ENCODE results near the gene CHD1.
"Not testable (repeated sequence)": the region's sequence is repeated elsewhere in the genome, so short reads cannot be mapped to it uniquely, and the experiment has no call there.

CHD1 gene

GRCh38 chr5:98928873-98929709 is at the start of gene CHD1:
TSS of gene CHD1 (minus strand) at chr5:98929007. CDS start at chr5:98926386, 2,621 bp downstream.
- peak; percentile 96 for DNase-seq (ENCODE audit: low spot score)

- DNase-seq (ENCODE audit: low spot score): no peak
Observed at GRCh38 chr5:98978528-98978927, 49.7 kb upstream of the CHD1 start.

GRCh38 chr5:98977723-98978122 is 48.9 kb upstream of the CHD1 start:
- no peak for DNase-seq (ENCODE audit: low spot score)

DNA sequence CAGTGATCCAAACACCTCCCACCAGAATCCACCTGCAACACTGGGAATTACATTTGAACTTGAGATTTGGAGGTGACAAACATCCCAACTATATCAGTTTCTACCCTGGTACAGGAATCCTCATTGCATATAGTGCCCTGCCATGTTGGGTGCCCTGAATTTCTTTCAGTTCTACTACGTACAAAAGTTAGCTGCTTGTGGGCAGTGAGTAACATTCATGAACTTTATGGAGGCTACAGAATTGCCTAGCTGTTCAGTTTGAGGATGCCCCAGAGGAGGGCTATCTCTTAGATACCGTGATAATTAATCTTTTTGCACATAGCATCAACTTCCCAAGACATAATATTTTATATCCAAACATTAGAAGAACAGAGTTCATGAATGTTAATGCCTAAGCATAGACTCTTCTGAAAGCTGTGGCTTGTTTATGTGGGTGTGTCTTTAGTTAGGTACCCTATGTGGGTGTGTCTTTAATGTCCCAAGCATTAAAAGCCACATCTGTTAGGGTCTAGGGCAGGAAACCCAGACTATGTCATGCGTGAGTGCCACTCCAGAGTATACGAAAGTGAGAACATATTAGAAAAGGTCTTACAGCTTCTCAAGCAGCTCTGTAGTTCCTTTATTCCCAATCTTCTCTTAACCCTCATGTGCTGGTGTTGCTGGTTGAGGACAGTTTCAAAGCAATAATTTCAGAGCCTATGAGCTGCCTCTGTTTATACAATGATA is 47.0 kb upstream of the CHD1 start:
- no peak for DNase-seq (ENCODE audit: low spot score)

- no peak for DNase-seq (ENCODE audit: low spot score)
Observed at GRCh38 chr5:98975223-98975622, 46.4 kb upstream of the CHD1 start.

- no peak for DNase-seq (ENCODE audit: low spot score)
Observed at GRCh38 chr5:98969400-98969799, 40.6 kb upstream of the CHD1 start.

- DNase-seq (ENCODE audit: low spot score): no peak
Observed at GRCh38 chr5:98968056-98968564, 39.3 kb upstream of the CHD1 start.

GRCh38 chr5:98965226-98965625 is 36.4 kb upstream of the CHD1 start:
- DNase-seq (ENCODE audit: low spot score): no peak

GRCh38 chr5:98964621-98965020 is 35.8 kb upstream of the CHD1 start:
- no peak for DNase-seq (ENCODE audit: low spot score)

DNA sequence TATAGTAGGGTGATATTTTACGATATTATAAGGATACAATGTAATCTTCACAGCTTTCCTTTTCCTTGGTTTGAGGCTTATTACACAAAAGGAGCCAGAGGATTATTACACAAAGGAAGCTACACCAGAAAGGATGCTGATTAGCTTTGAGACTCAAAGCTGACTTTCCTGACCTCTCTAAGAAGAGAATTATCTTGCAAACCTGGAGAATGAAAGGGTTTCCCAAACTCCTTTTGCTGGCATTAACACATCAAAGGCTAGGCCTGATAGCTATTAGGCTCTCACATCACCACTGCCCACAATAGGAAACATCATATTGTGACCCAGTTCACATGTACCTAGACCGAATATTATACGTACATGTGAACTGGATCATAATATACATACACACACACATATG is 34.2 kb upstream of the CHD1 start:
- DNase-seq (ENCODE audit: low spot score): no peak

GRCh38 chr5:98962587-98962986 is 33.8 kb upstream of the CHD1 start:
- no peak for DNase-seq (ENCODE audit: low spot score)

DNA sequence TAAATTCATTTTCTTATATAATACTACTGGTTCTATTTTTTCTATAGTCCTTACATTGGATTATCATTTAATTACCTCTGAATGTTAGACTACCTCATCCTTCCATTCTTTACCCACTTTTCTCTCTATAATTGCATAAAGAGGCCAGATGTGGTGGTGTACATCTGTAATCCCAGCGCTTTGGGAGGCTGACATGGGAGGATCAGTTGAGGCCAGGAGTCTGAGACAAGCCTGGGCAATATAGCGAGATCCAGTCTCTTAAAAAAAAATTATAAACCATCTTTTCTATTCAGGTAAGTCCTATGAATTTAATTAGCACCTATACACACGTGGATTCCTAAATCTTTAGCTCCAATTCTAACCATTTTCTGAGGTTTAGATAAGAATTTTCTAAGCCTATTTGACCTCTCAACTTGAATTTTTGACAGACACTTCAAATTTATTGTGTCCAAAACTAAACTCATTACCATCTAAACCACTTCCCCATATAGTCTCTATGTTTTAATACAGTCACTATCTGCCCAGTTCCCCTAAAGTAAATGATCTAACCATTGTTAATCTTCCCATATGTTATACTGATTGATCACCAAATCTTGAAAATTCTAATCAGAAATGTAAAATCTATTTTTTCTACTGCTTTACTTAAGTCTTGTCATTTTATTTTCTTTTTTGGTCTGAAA is 33.0 kb upstream of the CHD1 start:
- no peak for DNase-seq (ENCODE audit: low spot score)

DNA sequence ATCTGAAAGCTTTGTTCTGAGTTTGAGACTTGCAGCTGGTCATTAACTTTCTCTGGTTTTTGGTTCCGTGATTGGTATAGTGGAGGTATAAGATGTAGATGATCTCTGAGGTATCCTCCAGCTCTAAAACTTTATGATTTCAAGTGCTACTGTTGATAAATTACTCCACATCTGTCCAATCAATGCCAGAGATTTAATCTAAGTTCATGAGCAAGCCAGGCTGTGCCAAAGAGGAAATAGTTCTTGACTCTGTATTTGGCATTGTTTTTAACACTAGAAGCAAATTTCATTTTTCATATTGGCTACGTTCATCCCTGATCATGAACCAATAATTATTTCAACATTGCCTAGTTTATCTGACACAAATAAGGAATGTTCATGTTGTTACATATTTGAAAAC is 28.5 kb upstream of the CHD1 start:
- DNase-seq (ENCODE audit: low spot score): no peak

- not testable (repeated sequence) for DNase-seq (ENCODE audit: low spot score)
Observed at GRCh38 chr5:98955888-98956287, 27.1 kb upstream of the CHD1 start.

DNA sequence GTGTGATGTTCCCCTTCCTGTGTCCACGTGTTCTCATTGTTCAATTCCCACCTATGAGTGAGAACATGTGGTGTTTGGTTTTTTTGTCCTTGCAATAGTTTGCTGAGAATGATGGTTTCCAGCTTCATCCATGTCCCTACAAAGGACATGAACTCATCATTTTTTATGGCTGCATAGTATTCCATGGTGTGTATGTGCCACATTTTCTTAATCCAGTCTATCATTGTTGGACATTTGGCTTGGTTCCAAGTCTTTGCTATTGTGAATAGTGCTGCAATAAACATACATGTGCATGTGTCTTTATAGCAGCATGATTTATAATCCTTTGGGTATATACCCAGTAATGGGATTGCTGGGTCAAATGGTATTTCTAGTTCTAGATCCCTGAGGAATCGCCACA is 26.7 kb upstream of the CHD1 start:
- not testable (repeated sequence) for DNase-seq (ENCODE audit: low spot score)

GRCh38 chr5:98954392-98955028 is 25.7 kb upstream of the CHD1 start:
- DNase-seq (ENCODE audit: low spot score): peak; percentile 22

GRCh38 chr5:98942847-98943246 is 14.0 kb upstream of the CHD1 start:
- no peak for DNase-seq (ENCODE audit: low spot score)

DNA sequence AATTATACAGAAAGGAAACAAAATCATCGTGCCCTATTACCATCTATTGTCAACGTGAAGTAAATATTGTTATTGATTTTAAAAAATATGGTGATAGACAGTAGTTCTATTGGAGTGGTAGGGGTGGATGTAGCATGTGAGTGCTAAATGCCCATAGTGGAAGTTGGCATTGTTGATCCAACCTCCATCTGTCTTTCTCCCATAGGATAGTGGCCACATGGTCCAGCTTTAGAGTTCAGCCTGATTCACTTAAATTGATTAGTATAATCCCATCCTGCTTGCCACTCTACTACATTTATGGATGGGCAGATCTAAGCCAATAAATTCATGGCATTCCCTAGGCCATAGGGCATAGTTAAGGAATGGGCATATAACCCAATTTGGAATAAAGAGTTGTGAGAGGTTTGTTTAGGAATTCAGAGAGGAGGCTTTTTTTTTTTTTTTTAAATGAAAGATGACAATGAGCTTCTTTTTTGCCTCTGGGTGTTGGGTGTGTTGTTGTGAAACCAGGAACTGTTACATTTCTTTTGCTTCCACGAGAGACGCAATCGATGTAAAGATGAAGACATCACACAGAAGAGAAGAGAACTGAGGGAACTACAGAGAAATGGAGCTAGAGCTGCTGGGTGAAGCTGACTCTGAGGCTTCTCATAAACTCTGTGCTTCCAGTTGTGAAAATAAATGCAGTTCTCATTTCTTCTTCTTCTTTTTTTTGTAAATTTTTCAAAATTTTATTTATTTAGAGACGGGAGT is 12.5 kb upstream of the CHD1 start:
- DNase-seq (ENCODE audit: low spot score): no peak

DNA sequence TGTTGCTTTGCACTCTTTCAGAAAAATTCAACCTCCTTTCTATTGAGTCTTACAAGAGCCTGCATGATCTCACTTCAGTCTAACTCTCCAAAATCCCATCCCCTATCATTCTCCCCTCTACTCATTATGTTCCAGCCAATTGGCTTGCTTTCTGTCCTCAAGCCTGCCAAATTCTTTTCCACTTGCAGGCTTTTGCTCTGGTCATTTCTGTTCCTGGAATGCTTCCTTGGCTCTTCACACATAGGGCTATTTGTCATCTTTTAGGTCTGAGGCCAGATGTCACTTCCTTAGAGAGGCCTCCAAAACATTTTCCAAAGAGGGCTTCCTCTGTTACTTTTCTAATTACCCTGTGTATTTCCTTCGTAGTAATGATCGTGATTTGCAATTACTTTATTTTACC is 11.8 kb upstream of the CHD1 start:
- DNase-seq (ENCODE audit: low spot score): no peak

- DNase-seq (ENCODE audit: low spot score): no peak
Observed at GRCh38 chr5:98938464-98938863, 9.7 kb upstream of the CHD1 start.

DNA sequence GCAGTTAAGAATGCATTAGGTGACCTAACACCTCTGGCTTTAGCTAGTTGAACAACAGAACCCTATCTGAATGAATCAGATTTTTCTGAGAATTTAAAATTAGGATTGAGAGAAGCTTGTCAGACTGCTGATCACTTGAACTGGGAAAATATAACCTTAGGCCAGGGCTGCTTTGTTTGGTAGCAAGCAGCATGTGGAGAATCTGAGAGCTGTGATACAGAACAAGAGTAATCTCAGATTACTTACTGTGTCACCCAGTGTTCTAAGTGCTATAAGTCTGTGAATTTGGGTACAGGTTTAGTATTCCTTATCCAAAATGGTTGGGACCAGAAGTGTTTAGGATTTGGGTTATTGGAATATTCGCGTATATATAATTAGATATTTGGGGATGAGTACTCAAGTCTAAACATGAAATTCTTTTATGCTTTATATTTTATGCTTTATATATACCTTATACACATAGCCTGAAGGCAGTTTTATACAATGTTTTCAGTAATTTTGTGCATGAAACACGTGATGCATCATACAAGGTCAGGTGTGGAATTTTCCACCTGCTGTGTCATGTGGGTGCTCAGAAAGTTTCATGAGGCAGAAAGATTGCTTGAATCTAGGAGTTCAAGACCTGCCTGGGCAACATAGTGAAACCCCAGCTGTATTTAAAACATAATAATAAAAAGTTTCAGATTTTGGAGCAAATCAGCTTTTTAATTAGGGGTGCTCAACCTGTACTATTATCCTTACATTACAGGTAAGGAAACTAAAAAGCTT is 8.3 kb upstream of the CHD1 start:
- DNase-seq (ENCODE audit: low spot score): no peak

Measured in hematopoietic multipotent progenitor cell treated with erythropoietin and hydrocortisone succinate and interleukin-3 and kit ligand, for 15 days (in vitro differentiated cells).